Endodermal cell (in vitro differentiated cells): ENCODE results near the gene VPS13D. TPM values are rescaled to one million over a fixed set of nuclear protein-coding genes. Genes with fewer than 3 reads are reported as not detected.

Experiments used
- DNase-seq: peaks from one replicate; pipeline ENCODE4 v3.0.0-alpha.2; 2017
- H3K27ac ChIP-seq: 2 replicates; pipeline ENCODE4 v1.5.1; 2013; ENCODE audit warnings: mild to moderate bottlenecking, low read depth, low read length, moderate library complexity
- H3K27me3 ChIP-seq: 2 replicates; pipeline ENCODE4 v1.6.1; 2013; ENCODE audit warnings: mild to moderate bottlenecking, low read length, moderate library complexity; ENCODE audit not compliant: insufficient read depth, control insufficient read depth, poor library complexity, severe bottlenecking
- H3K36me3 ChIP-seq: 2 replicates; pipeline ENCODE4 v1.7.0; 2013; ENCODE audit warnings: mild to moderate bottlenecking, low read length, moderate library complexity; ENCODE audit not compliant: control insufficient read depth, insufficient read depth
- H3K4me1 ChIP-seq: one replicate; pipeline ENCODE4 v1.7.0; 2013; ENCODE audit warnings: low read length; ENCODE audit not compliant: control insufficient read depth, insufficient read depth
- H3K4me3 ChIP-seq: 2 replicates; pipeline ENCODE4 v1.5.1; 2013; ENCODE audit warnings: mild to moderate bottlenecking, low read length, moderate library complexity
- H3K9ac ChIP-seq: 2 replicates; pipeline ENCODE4 v1.6.1; 2013; ENCODE audit warnings: mild to moderate bottlenecking, low read length, moderate library complexity; ENCODE audit not compliant: poor library complexity, severe bottlenecking; ENCODE audit errors: extremely low read depth
- H3K9me3 ChIP-seq: 2 replicates; pipeline ENCODE4 v1.6.1; 2013; ENCODE audit warnings: mild to moderate bottlenecking, low read length, moderate library complexity; ENCODE audit not compliant: control insufficient read depth
- H3K27ac Mint-ChIP-seq: 2 replicates; pipeline ENCODE4 v1.8.0; 2020; ENCODE audit warnings: mixed read lengths
- H3K27me3 Mint-ChIP-seq: 2 replicates; pipeline ENCODE4 v1.8.0; 2021; ENCODE audit warnings: mild to moderate bottlenecking, mixed read lengths; ENCODE audit not compliant: insufficient read depth
- H3K36me3 Mint-ChIP-seq: 2 replicates; pipeline ENCODE4 v1.8.0; 2020; ENCODE audit warnings: low read depth, mixed read lengths
- H3K4me1 Mint-ChIP-seq: 2 replicates; pipeline ENCODE4 v1.8.0; 2020; ENCODE audit warnings: mixed read lengths
- H3K4me3 Mint-ChIP-seq: 2 replicates; pipeline ENCODE4 v1.8.0; 2020; ENCODE audit warnings: mild to moderate bottlenecking, moderate library complexity, mixed read lengths
- H3K9me3 Mint-ChIP-seq: 2 replicates; pipeline ENCODE4 v1.8.0; 2020; ENCODE audit warnings: mild to moderate bottlenecking, mixed read lengths
- CTCF ChIP-seq: fragments of 200-600 bp; sonication (generic); conservative IDR thresholded peaks from 2 replicates; pipeline ENCODE4 v1.5.0; 2021; ENCODE audit warnings: antibody characterized with exemption, mild to moderate bottlenecking
- WGBS, 2 experiments: methylation state at CpG; one replicate each; pipeline versions ENCODE4 v1.1.5 to v1.1.7; 2013; ENCODE audit warnings: missing lambda C conversion rate in 2 of 2, mixed read lengths in 1 of 2; ENCODE audit not compliant: insufficient coverage in 1 of 2, insufficient read length in 1 of 2; 5-methylcytosine and 5-hydroxymethylcytosine counted together
- total RNA-seq, 2 donors: library from RNA; stranded (reverse); fragmentation: NEBNext Ultra II Directional in 1 of 2; extraction: Animal tissue kit (Norgen Biotek cat#: 25700) in 1 of 2; gene quantifications; 2 replicates in 1 of 2; 3 replicates in 1 of 2; pipeline ENCODE4 v1.2.1, GENCODE V29; 2021

VPS13D gene
- total RNA-seq, 2 donors from 2014 or later = 32.5 to 36.7 TPM

- Histone ChIP-seq H3K27me3 (no peaks in the 10 kb centered on the region), H3K9ac (no peak overlapping the region), H3K9me3 (peaks cover 8% of the 10 kb centered on the region), H3K4me1 (no peaks in the 10 kb centered on the region), H3K4me3 (no peak overlapping the region), H3K36me3 (peaks cover 27% of the 10 kb centered on the region), H3K27ac (no peak overlapping the region)
- Mint-ChIP-seq H3K4me1 (peaks cover 4% of the 10 kb centered on the region), H3K36me3 (peaks cover 39% of the 10 kb centered on the region), H3K4me3 (no peak overlapping the region), H3K9me3 (no peaks in the 10 kb centered on the region), H3K27me3 (no peaks in the 10 kb centered on the region), H3K27ac (no peak overlapping the region)
- TF ChIP-seq CTCF = no peak
- DNase-seq = no peak
- WGBS, 2 experiments = 79 to 86% methylated on average over 1 of the region's 1 CpG
These were observed 186.3 kb downstream of the VPS13D start for GRCh38 chr1:12416101-12416500.

GRCh38 chr1:12416744-12417143 is 186.9 kb downstream of the VPS13D start:
- Histone ChIP-seq H3K27me3 (no peaks in the 10 kb centered on the region), H3K27ac (no peak overlapping the region), H3K4me3 (no peak overlapping the region), H3K36me3 (peaks cover 27% of the 10 kb centered on the region), H3K9me3 (peaks cover 1% of the 10 kb centered on the region), H3K4me1 (no peaks in the 10 kb centered on the region), H3K9ac (no peak overlapping the region)
- 93 to 94% methylated on average over 4 to 6 of the region's 6 CpGs for WGBS, 2 experiments
- TF ChIP-seq CTCF = no peak
- Mint-ChIP-seq H3K4me1 (peaks cover 4% of the 10 kb centered on the region), H3K27ac (no peak overlapping the region), H3K9me3 (no peaks in the 10 kb centered on the region), H3K4me3 (no peak overlapping the region), H3K27me3 (no peaks in the 10 kb centered on the region), H3K36me3 (peaks cover 35% of the 10 kb centered on the region)
- no peak for DNase-seq

- Histone ChIP-seq H3K9ac (no peak overlapping the region), H3K4me1 (no peaks in the 10 kb centered on the region), H3K4me3 (no peak overlapping the region), H3K9me3 (no peaks in the 10 kb centered on the region), H3K27ac (no peak overlapping the region), H3K27me3 (no peaks in the 10 kb centered on the region), H3K36me3 (peaks cover 27% of the 10 kb centered on the region)
- Mint-ChIP-seq H3K36me3 (peaks cover 29% of the 10 kb centered on the region), H3K4me3 (no peak overlapping the region), H3K27me3 (no peaks in the 10 kb centered on the region), H3K9me3 (no peaks in the 10 kb centered on the region), H3K4me1 (peaks cover 4% of the 10 kb centered on the region), H3K27ac (no peak overlapping the region)
- WGBS, 2 experiments = 80 to 99% methylated on average over 1 to 7 of the region's 7 CpGs
- no peak for DNase-seq
- TF ChIP-seq CTCF = no peak
These were observed 187.6 kb downstream of the VPS13D start for GRCh38 chr1:12417389-12417788.
